Activated naive CD8-positive, alpha-beta T cell treated with anti-CD3 and anti-CD28 coated beads, Interleukin-2, amount 10 ng/mL, durations not matched to agents 7 days and 5 days (primary cell): ENCODE data around the gene SAT2. TPM values are rescaled to one million over a fixed set of nuclear protein-coding genes. Genes with fewer than 3 reads are reported as not detected.

Experiments used
- total RNA-seq, 2 experiments: library from RNA; stranded (reverse); gene quantifications; one replicate each; pipeline ENCODE4 v1.2.3, GENCODE V29; 2021

Gene SAT2
- total RNA-seq, 2 experiments from 2014 or later, result 40.0 to 41.2 TPM

Other genes starting within 250 kb of the SAT2 start
- 1 to 10 TPM; 5.2 to 6.5 TPM for gene TNK1, start 246.7 kb downstream of the SAT2 start, total RNA-seq
- 10 to 100 TPM; 79.3 to 82.1 TPM for gene PLSCR3, start 233.3 kb downstream of the SAT2 start, total RNA-seq
- gene TMEM256, start 223.7 kb downstream of the SAT2 start, total RNA-seq, result 10 to 100 TPM; 52.9 to 55.6 TPM
- gene NLGN2, start 220.0 kb downstream of the SAT2 start, total RNA-seq, result 1 to 10 TPM; 8.0 to 8.7 TPM
- gene SPEM1, start 207.5 kb downstream of the SAT2 start, total RNA-seq, result not detected
- gene SPEM2, start 202.2 kb downstream of the SAT2 start, total RNA-seq, result not detected
- gene SPEM3, start 199.0 kb downstream of the SAT2 start, total RNA-seq, result not detected
- gene TMEM102, start 192.4 kb downstream of the SAT2 start, total RNA-seq, result 10 to 100 TPM; 15.7 to 17.7 TPM
- 10 to 100 TPM; 25.4 to 28.5 TPM for gene FGF11, start 188.3 kb downstream of the SAT2 start, total RNA-seq
- gene CHRNB1, start 182.8 kb downstream of the SAT2 start, total RNA-seq, result 10 to 100 TPM; 15.2 to 15.7 TPM
- gene ZBTB4, start 148.2 kb downstream of the SAT2 start, total RNA-seq, result 10 to 100 TPM; 56.0 to 58.6 TPM
- gene SLC35G6, start 146.4 kb downstream of the SAT2 start, total RNA-seq, result not detected
- gene POLR2A, start 143.5 kb downstream of the SAT2 start, total RNA-seq, result 100 to 1,000 TPM; 192 to 214 TPM
- gene TNFSF12, start 78.8 kb downstream of the SAT2 start, total RNA-seq, result 10 to 100 TPM; 93.0 to 95.7 TPM
- 1 to 10 TPM; 8.2 to 8.4 TPM for gene TNFSF13, start 69.1 kb downstream of the SAT2 start, total RNA-seq
- 10 to 100 TPM; 43.7 to 50.2 TPM for gene SENP3, start 65.9 kb downstream of the SAT2 start, total RNA-seq
- gene CD68, start 48.2 kb downstream of the SAT2 start, total RNA-seq, result 10 to 100 TPM; 32.5 to 33.9 TPM
- gene MPDU1, start 44.0 kb downstream of the SAT2 start, total RNA-seq, result 10 to 100 TPM; 50.2 TPM
- under 1 TPM; 0.30 to 0.57 TPM for gene SOX15, start 37.7 kb downstream of the SAT2 start, total RNA-seq
- 10 to 100 TPM; 37.7 to 38.2 TPM for gene FXR2, start 12.9 kb downstream of the SAT2 start, total RNA-seq
- gene SHBG, start 2.3 kb upstream of the SAT2 start, total RNA-seq, result not detected
- gene ATP1B2, start 23.1 kb upstream of the SAT2 start, total RNA-seq, result under 1 TPM; 0.14 to 0.42 TPM
- gene TP53, start 59.7 kb upstream of the SAT2 start, total RNA-seq, result 100 to 1,000 TPM; 128 to 131 TPM
- gene WRAP53, start 60.7 kb upstream of the SAT2 start, total RNA-seq, result 10 to 100 TPM; 19.3 to 19.4 TPM
- not detected for gene EFNB3, start 77.4 kb upstream of the SAT2 start, total RNA-seq
- not detected for gene DNAH2, start 89.9 kb upstream of the SAT2 start, total RNA-seq
- gene KDM6B, start 206.4 kb upstream of the SAT2 start, total RNA-seq, result 10 to 100 TPM; 43.4 to 50.9 TPM
- gene TMEM88, start 227.2 kb upstream of the SAT2 start, total RNA-seq, result 1 to 10 TPM; 2.9 to 3.7 TPM
- 10 to 100 TPM; 62.1 to 71.7 TPM for gene NAA38, start 229.7 kb upstream of the SAT2 start, total RNA-seq
- 1 to 10 TPM; 7.3 to 7.9 TPM for gene CYB5D1, start 230.2 kb upstream of the SAT2 start, total RNA-seq